ENCODE measurements around the gene MYH10. TPM values are rescaled to one million over a fixed set of nuclear protein-coding genes. Genes with fewer than 3 reads are reported as not detected.

The MYH10 gene
- total and polyA plus RNA-seq, 9 donors: 30.4 to 117 (median 75.5) TPM

DNA sequence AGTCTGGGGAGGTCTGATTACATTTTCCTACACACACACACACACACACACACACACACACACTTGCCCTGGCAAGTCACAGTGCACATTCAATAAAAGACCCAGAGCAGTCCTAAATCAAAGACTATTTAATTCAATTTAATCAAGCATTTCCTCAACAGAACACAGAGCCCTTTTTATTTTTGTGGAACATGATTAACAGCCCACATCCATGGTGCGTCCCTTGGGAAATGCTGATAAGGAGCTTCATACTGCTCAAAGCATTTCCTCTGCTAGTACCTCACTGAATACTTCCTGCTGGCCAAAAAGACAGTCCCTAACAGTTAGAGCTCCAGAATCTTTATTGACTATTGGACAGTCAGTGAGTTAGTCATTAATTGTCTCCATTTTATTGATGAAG lies 43.1 kb upstream of the MYH10 start:
- intact Hi-C loops (cut with DNase I): no loop called here
- Histone ChIP-seq H3K9me3 (no peaks in the 10 kb centered on the region), H3K27me3 (no peaks in the 10 kb centered on the region), H3K4me3 (no peak overlapping the region), H3K27ac (no peak overlapping the region), H3K36me3 (no peaks in the 10 kb centered on the region), H3K4me1 (ENCODE audit: insufficient read depth) (peaks cover 10% of the 10 kb centered on the region)
- DNase-seq: peak in 1 of 5 donors; percentile 28
- TF ChIP-seq POLR2A (IDR thresholded peaks at IDR 0.05): no peak
- TF ChIP-seq, protein P1, sequence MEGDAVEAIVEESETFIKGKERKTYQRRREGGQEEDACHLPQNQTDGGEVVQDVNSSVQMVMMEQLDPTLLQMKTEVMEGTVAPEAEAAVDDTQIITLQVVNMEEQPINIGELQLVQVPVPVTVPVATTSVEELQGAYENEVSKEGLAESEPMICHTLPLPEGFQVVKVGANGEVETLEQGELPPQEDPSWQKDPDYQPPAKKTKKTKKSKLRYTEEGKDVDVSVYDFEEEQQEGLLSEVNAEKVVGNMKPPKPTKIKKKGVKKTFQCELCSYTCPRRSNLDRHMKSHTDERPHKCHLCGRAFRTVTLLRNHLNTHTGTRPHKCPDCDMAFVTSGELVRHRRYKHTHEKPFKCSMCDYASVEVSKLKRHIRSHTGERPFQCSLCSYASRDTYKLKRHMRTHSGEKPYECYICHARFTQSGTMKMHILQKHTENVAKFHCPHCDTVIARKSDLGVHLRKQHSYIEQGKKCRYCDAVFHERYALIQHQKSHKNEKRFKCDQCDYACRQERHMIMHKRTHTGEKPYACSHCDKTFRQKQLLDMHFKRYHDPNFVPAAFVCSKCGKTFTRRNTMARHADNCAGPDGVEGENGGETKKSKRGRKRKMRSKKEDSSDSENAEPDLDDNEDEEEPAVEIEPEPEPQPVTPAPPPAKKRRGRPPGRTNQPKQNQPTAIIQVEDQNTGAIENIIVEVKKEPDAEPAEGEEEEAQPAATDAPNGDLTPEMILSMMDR (IDR thresholded peaks at IDR 0.05): no peak
- TF ChIP-seq EP300 (IDR thresholded peaks at IDR 0.05): no peak
- 0 to 12% (median 10%) methylated on average over 1 of the region's 1 CpG for WGBS, 3 donors

DNA sequence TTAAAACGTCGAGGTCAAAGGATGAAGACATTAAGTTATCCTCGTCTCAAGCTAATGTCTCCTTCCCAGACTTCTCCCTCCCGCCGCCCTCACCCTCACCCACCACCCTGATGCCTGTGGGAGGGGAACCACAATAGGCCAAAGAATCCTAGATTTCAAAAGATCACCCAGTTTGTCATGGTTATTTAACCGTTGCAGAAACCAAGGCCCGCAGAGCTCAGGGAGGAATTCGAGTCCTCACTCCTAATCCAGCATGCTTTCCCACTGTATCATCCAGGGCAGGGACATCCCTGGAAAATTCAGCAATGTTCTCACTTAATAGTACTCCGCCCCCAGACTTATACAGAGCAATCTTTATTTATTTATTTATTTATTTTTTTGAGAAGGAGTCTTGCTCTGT lies 41.8 kb upstream of the MYH10 start:
- 92 to 97% (median 94%) methylated on average over 9 of the region's 9 CpGs for WGBS, 3 donors
- intact Hi-C loops (cut with DNase I): no loop called here
- no peak overlapping the region for H3K27ac ChIP-seq

DNA sequence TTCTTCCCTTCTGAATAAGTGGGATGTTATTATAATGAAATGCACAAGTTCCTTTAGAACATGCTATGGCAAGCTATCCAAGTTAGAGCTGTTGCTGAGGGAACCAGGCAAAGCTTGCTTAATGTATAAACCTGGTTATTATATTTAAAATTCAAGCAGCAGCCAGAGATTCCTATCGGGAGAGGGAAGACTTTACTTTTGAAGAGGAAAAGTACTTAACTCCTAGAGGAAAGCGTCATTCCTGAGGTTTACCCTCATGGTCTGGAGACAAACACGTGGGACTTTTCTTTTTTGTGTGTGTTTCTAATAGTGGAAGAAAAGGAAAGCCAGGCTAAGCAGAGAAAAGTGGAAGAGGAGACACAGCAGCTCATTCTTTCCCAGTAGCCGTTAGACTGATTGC lies 39.9 kb upstream of the MYH10 start:
- DNase-seq: no peak
- Histone ChIP-seq H3K27ac (no peak overlapping the region), H3K27me3 (no peaks in the 10 kb centered on the region), H3K4me1 (ENCODE audit: insufficient read depth) (peaks cover 10% of the 10 kb centered on the region), H3K4me3 (no peak overlapping the region), H3K9me3 (no peaks in the 10 kb centered on the region), H3K36me3 (no peaks in the 10 kb centered on the region)
- TF ChIP-seq, protein P1 (IDR thresholded peaks at IDR 0.05): no peak
- 15 to 35% (median 17%) methylated on average over 4 of the region's 4 CpGs for WGBS, 3 donors
- intact Hi-C loops (cut with DNase I): no loop called here

More for the DNA sequence above, 41.8 kb upstream of the MYH10 start:
- no peak for DNase-seq
- Histone ChIP-seq H3K4me1 (ENCODE audit: insufficient read depth) (peaks cover 10% of the 10 kb centered on the region), H3K4me3 (no peak overlapping the region), H3K36me3 (no peaks in the 10 kb centered on the region), H3K27me3 (no peaks in the 10 kb centered on the region), H3K9me3 (no peaks in the 10 kb centered on the region)
- TF ChIP-seq EP300 (IDR thresholded peaks at IDR 0.05): no peak
- TF ChIP-seq POLR2A (IDR thresholded peaks at IDR 0.05): no peak
- TF ChIP-seq, protein P1 (IDR thresholded peaks at IDR 0.05): no peak

DNA sequence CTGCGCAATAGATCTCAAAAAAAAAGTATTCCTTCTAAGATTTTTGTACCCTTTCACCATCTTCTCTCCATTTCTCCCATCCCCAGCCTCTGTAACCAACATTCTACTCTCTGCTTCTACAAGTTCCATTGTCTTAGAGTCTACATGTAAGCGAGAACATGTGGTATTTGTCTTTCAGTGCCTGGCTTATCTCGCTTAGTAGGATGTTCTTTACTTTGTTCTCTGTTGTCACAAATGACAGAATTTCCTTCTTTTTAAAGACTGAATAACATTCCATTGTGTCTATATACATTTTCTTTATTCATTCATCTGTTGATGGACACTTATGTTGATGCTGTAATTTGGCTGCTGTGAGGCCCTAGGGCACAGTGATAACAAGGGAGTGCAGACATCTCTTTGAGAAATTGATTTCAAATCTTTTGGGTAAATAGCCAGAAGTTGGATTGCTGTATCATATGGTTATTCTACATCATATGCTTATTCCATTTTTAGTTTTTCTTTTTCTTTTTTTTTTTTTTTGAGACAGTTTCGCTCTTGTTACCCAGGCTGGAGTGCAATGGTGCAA lies 37.7 kb upstream of the MYH10 start:
- DNase-seq: no peak
- Histone ChIP-seq H3K36me3 (no peaks in the 10 kb centered on the region), H3K9me3 (no peaks in the 10 kb centered on the region), H3K27ac (no peak overlapping the region), H3K4me3 (no peak overlapping the region), H3K4me1 (ENCODE audit: insufficient read depth) (no peaks in the 10 kb centered on the region), H3K27me3 (no peaks in the 10 kb centered on the region)
- WGBS, 3 donors: 93 to 97% (median 96%) methylated on average over 4 of the region's 4 CpGs
- TF ChIP-seq EP300 (IDR thresholded peaks at IDR 0.05) (no peak), POLR2A (IDR thresholded peaks at IDR 0.05) (no peak)
- TF ChIP-seq, protein P1 (IDR thresholded peaks at IDR 0.05): no peak
- intact Hi-C loops (cut with DNase I): no loop called here

Data from ovary (tissue), 9 donors.